AG08396 (cell line): ENCODE data around the gene PARN.
"Not testable (repeated sequence)": the region's sequence is repeated elsewhere in the genome, so short reads cannot be mapped to it uniquely, and the experiment has no call there.

Source experiments
- DNase-seq: peaks from one replicate; pipeline ENCODE4 v3.0.0; 2012; ENCODE audit warnings: low spot score, mixed read lengths

PARN gene

DNA sequence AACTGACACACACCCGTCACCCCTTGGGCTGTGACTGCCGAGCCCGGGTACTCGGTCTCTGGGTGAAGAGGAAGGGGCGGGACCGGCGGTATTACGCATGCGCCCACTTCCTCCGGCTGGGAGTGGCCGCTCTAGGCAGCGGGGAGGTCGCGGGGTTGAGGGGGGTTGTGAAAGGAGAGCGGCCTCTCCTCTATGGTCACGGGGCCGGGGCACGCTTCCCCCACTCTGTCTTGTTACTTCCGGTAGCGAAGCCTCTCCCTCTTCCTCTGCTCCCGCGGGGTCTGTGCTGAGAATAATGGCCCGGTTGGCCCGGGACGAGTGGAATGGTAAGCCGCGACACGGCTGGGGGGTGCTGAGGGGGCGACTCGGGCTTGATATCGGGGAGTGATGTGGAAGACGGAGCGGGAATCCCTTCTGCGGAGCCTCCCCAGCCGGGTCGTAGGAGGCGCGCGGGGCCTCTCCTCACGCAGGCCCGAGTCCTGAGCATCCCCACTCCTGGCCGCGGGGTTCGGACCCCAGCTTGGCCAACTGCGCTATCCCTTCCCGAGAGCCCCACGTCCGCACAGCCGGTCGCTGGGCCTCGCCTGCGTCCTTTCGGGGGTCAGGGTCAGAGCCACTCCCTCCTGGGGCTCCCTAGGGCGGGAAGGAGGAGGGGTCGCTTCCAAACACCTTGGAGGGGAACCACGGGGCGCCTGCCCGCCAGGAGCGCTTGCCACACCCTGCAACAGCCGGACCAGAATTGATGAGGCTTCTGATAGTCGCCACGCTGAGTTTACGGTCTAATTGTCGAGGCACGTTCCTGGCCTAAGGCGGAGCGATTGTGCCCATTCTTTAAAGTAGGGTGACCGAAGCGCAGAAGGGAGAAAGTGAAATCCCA, 2.9 kb upstream of the PARN start, which contains the start of gene BFAR:
BFAR (plus strand) TSS at position 259 of the 877 bp plus-strand sequence. CDS start 11,396 bp downstream, outside the sequence.
- DNase-seq, result peak; percentile 97

DNA sequence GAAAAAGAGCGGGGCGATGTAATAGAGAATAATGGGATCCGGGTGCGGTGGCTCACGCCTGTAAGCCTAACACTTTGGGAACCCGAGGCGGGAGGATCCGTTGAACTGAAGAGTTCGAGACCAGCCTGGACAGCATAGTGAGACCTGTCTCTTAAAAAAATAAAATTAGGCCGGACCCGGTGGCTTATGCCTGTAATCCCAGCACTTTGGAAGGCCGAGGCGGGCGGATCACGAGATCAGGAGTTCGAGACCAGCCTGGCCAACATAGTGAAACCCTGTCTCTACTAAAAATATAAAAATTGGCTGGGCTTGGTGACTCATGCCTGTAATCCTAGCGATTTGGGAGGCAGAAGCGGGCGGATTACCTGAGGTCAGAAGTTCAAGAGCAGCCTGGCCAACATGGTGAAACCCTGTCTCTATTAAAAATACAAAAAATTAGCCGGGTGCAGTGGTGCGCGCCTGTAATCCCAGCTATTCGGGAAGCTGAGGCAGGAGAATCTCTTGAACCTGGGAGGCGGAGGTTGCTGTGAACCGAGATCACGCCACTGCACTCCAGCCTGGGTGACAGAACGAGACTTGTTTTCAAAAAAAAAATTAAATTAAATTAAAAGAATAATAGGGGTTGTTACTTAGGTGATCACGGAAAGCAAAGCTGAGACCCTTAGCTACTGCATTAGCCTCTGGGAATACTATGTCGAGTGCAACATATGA, 715 bp upstream of the PARN start:
- not testable (repeated sequence) for DNase-seq

DNA sequence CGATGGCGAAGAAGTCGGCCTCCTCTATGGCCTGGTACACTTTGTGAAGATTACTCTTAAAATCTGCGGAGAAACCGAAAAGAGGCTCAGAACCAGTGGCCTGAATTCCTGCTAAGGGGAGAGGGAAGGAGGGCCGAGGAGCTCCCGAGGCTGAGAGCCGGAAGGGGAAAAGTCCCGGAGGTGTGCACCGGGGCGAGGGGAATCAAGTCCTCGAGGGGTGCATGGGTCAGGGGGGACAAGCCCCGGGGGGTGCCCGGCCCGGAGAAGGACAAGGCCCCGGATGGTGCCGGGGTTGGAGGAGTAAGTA, 495 bp downstream of the PARN start:
- DNase-seq, result peak; percentile 17

DNA sequence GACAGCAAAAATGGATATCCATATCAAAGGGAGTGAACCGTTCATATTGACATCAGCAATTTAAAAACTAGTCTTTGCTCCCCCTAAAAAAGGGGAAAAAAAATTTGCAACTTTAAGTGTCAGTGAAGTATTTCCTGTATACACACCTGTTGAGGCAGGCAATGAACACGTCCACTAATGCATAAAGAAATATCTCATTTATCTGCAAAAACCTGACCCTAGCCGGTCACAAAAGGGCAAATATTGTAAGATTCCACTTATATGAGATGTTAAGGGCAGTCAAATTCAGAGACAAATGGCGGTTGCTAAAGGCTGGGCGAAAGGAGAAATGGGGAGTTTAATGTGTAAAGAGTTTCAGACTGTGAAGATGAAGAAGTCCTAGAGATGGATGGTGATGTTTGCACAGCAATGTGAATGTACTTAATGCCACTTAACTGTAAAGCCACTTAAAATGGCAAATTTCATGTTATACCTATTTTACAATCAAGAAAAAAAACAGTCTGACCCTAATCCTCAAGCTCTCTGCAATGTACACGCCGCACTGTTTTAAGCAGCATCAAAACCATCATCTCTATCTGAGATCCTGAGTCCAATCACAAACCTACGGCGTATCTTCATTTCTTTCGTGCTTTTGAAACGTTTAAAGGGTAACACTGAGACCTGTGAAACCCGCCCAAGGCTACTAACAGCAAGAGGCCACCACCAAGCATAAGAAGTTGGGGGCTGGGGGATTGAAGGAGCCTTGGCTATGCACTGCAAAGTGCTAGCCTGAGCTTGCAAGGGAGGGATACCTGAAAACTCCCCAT, 1.1 kb downstream of the PARN start:
- DNase-seq, result no peak

DNA sequence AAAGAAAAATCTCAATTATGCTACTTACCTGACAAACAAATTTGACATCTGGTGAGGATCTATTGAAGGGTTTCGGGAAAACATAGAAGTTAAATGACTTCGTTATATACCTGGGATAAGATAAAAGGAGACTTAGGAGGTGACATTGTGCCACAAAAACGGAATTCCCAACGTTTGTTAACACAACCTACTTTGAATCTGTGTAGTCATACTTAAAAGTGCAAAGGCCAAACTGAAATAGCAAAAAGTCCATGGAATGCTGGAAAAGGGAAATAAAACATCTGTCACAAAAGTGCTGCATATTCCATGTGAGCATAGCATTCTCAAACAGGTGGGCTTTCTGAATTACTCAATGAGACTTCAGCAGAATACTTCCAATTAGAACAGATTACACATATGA, 3.0 kb downstream of the PARN start:
- no peak for DNase-seq

DNA sequence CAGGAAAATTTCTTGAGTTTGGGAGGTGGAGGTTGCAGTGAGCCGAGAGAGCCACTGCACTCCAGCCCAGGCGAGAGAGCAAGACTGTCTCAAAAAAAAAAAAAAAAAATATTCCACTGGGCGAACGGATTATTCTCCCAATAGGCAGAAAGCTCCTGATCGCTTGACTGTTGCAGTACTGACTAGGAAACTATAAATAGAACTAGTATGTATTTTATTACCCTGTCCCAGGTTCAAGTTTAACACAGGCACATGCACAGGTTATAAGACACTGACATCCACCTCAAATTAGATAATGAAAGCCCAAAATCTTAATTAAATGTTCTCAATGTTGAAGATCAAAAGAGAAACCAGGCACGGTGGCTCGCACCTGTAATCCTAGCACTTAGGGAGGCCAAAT, 11.5 kb downstream of the PARN start:
- DNase-seq, result no peak

DNA sequence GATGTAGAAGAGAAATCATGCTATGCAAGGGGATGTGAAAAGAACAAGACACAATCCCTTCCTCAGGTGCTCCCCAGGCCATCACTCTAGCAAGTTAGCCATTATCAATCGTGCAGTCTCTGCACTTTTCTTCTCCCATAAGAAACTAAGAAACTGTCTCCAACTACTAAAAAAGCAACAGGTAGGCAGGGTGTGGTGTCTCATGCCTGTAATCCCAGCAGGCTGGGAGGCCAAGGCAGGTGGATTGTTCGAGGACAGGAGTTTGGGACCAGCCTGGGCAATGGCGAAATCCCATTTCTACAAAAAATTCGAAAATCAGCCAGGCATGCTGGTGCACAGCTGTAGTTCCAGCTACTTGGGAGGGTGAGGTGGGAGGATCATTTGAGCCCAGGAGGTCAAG, 13.8 kb downstream of the PARN start:
- no peak for DNase-seq

DNA sequence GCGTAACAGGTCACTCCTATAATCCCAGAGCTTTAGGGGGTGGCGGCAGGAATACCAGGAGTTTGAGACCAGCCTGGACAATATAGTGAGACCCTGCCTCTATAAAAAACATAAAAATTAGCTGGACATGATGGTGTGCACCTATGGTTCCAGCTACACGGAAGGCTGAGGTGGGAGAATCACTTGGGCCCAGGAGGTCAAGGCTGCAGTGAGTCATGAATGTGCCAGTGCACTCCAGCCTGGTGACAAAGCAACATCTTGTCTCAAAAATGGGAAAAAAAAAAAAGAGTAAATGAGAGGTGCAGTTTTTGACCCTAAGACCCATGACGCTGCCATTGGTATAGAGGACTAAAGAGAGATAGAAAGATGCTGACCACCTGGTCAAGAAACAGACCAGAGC, 16.1 kb downstream of the PARN start:
- DNase-seq, result no peak

DNA sequence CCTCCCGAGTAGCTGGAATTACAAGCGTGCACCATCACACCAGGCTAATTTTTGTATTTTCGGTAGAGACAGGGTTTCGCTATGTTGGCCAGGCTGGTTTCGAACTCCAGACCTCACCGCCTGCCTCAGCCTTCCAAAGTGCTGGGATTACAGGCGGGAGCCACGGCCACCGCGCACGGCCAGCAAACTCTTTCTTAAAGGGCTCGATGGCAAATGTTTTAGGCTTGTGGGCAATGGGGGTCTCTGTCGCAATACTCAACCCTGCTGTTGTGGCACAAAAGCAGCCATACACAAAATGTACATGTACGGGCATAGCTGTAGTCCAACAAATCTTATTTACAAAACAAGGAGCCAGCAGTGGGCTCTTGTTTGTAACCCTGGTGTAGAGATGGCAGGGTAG, 18.4 kb downstream of the PARN start:
- DNase-seq, result no peak

DNA sequence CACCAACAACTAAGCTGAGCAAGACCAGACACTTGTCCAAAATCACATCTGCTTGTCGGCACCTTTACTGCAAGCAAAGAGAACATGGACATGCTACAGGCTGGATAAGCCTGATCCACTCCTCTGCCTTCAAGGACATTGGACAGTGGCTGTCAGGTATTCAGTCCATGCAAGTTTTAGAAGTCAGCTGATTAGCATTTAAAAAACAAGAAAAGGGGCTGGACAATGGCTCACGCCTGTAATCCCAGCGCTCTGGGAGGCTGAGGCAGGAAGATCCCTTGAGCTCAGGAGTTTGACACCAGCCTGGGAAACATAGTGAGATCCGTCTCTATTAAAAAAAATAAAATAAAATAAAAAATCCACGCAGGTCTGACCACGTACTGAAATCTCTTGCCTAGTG, 20.3 kb downstream of the PARN start:
- no peak for DNase-seq

DNA sequence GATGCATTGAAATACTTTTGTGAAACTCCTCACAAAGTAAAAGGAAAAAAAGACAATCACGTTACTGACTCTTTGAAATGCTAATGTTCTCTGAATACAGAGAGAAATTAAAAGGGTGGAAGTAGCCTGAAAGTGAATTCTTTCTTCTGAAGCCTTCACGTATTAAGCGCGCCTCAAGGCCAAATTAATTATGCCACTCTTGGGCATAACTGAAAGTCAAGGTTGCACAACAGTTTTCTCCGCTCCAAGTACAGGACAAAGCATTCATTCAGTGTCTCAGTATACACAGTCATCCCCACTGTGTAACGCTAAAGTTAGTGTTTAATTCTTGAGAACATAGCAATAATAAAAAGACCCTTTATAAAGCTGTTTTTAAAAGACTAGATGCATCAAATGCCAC, 21.5 kb downstream of the PARN start:
- no peak for DNase-seq

DNA sequence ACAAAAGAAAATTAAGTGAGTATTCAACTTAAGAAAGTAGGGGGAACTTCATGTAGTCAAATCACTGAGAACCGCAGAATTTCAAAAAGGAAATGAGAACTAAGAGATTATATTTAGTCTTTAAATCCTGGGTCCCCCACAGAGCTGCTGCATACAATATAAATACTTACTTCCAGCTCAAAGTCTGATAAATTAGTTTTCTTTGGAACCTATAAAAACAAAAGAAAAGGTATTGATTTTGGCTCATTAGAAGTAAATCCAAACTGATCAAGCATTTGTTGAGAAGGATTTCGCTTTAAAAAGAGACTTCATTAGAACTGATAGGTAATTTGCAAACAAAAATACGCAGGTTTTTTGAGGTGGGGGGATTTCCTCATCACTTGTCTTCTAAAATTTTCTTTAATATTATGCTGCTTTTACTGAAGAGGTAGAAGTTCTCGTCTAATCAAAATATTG, 21.9 kb downstream of the PARN start:
- DNase-seq, result no peak

DNA sequence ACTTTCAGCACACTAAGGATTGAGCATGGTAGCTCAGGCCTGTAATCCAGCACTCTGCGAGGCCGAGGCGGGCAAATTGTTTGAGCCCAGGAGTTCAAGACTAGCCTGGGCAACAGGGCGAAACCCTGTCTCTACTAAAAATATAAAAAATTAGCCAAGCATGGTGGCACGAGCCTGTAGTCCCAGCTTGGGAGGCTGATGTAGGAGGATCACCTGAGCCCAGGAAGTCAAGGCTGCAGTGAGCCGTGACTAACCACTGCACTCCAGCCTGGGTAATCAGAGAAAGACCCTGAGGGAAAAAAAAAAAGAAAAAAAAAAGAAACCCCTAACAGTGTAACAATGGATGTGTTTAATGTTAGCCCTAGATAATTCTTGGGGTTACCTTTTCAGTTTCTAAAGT, 24.0 kb downstream of the PARN start:
- DNase-seq, result no peak

DNA sequence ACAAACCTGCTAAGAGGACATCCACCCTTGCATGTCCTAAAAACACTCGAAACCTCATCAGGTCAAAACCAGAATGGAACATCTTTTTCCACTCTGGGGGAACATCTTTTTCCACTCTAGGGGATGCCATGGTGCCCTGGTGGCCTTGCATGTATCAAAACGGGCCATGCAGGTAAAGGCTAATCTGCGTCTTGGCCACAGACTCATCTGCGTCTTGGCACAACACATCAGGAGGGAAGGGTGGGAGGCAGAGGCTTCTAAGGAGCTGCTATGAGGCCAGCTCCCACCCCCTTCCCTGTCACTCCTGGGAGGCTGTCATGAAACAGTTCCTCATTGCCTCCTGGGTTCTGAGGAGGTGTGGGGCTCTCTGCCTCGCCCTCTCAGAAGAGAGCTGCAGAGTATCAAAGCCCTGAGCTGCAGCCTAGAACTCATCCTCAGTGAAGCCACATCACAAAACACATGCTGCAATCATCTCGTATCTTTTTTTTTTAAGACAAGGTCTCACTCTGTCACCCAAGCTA, 27.6 kb downstream of the PARN start:
- DNase-seq, result no peak

DNA sequence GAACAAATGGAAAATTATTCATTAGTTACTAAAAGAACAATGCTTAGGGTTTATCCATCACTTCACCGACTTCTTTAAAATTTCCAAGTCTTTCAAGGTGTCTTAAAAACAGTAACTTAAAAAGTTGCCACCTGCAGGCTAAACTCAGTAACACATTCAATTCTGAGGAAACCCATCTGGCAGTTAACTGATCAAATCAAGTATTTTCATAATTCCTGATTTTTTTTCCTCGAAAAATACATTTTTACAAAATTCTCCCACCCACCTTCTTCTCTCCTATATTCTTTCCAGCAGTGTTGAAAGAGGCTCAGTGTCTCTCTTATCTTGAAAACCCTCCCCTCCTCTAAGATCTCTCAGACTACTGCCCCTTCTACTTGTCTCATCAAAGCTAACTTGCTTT, 29.9 kb downstream of the PARN start:
- DNase-seq, result peak; percentile 32

DNA sequence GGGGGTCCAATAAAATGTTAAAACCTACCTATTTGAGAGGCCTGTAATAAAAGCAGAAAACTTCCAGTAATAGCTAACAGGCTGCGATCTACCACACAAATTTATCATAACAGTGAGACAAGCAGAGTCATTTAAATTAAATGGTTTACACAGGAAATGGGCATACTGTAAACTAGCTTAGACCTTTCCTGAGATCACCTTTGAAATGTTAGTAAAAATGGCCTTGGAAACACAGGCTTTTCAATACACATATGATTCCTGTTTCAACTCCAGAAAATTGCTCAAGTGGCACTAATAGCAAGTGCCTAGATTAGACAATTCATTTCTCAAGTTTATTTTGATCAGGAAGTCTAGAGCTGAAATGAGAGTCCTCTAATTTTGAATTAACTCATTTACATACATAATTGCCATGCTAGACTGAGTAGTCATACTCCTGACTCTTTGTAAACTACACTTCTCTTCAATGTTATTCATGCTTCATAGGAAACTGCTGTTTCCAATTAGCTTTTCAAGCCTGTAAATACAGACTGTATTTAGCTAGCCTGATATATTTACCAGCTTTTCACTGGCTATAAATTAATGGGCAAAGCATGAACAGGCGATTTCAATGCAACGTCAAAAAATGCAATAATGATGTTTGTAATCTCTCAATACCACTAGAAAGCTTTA, 43.3 kb downstream of the PARN start:
- no peak for DNase-seq

DNA sequence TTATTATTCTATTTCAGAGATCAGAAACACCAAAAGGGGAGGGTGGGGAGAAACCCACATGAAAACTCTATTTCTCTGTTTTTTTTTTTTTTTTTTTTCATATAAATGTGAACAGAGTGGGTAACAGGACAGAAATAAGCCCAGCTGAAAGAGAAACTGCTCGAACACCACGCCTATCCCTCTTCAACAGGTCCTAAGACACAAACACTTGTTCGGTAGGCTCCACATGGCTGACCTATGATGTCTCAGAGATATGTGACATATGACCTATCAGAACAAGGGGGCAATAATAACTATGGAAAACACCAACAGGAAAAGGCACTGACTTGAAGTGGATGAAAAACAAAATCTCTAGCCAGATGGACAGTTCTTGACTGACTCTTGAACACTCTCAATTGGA, 44.8 kb downstream of the PARN start:
- DNase-seq, result no peak

DNA sequence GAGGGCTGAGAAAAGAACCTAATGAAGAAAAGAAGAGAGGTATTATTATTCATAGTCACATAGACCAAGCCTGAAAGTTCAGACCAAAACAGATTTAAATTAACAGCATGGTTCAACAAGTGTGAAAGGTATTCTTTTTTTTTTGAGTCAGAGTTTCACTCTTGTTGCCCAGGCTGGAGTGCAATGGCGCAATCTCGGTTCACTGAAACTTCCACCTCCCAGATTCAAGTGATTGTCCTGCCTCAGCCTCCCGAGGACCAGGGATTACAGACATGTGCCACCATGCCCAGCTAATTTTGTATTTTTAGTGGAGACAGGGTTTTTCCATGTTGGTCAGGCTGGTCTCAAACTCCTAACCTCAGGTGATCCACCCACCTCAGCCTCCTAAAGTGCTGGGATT, 49.1 kb downstream of the PARN start:
- not testable (repeated sequence) for DNase-seq

DNA sequence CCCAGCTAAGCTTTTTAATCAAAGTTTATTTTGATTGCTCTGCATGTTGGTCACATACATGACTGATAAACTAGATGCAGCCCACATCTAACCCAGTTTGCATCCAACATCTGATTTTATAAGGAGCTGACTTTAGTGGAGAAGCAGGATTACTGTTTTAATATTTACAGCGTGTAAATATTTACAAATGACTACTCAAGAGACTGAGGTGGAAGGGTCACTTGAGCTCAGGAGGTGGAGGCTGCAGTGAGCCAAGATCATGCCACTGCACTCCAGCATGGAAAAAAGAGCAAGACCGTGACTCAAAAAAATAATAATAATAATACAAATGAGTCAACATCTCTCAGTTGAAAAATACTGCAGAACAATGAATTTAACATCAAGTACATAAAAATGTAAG, 50.8 kb downstream of the PARN start:
- DNase-seq, result no peak

DNA sequence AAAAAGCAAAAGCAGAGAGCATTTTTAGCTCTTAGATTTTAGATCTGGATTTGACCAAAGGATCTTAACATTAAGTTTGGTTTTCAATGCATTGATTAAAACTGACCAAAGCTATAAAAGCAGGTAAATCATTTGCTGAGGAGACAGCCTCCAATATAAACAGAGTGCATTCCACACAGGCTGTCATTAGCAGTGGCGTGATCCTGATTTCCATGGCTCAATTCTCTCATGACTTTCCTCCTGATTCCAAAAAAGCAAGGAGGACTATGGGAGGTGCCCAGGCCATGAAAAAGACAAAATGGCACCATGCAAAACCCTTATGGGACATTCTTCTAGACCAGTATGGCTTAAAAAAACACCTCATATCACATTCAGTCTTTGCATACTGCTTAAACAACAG, 53.5 kb downstream of the PARN start:
- no peak for DNase-seq

DNA sequence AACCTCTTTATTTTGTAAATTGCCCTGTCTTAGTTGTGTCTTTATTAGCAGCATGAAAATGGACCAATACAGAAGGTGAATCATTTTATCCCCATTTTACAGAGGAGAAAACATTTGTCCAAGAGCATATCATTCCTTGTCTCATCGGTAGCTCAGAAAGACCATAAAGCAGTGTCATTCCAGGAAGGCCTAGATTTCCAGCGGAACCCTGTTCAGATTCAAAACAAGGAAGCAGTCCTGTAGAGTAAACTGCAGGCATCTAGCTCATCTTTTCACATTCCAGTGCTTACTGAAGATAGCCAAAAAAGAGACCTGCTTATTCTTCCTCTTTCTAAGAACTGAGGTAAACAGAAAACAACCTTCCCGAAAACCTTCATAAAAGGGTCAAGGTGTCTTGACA, 54.0 kb downstream of the PARN start:
- DNase-seq, result no peak
